ENCODE measurements around the gene TMEM242. TPM values are rescaled to one million over a fixed set of nuclear protein-coding genes. Genes with fewer than 3 reads are reported as not detected.

TMEM242 gene
- total and polyA plus RNA-seq, 9 donors = 5.5 to 12.1 (median 10.1) TPM

DNA sequence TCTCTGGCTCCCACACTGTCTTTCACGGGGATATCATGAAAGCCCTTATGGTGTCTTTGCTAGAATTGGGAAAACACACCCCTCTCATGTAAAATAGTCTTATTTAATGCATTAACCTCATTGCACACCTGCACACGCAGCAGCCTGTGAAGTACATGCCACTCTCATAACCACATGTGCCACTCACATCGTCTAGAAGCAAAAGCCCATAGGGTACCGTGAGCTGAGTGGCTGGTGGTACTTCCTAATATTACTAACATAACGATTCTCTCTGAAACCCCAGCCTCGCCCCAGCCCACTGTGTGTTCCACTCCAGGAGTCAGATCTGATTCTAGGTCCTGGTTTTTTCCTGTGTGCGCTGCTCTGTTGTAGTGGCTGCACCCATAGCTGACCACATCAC lies 9.5 kb upstream of the TMEM242 start:
- no peak for DNase-seq
- no peaks in the 10 kb centered on the region for H3K36me3 ChIP-seq
- H3K4me3 ChIP-seq = no peak overlapping the region
- TF ChIP-seq, protein P1, sequence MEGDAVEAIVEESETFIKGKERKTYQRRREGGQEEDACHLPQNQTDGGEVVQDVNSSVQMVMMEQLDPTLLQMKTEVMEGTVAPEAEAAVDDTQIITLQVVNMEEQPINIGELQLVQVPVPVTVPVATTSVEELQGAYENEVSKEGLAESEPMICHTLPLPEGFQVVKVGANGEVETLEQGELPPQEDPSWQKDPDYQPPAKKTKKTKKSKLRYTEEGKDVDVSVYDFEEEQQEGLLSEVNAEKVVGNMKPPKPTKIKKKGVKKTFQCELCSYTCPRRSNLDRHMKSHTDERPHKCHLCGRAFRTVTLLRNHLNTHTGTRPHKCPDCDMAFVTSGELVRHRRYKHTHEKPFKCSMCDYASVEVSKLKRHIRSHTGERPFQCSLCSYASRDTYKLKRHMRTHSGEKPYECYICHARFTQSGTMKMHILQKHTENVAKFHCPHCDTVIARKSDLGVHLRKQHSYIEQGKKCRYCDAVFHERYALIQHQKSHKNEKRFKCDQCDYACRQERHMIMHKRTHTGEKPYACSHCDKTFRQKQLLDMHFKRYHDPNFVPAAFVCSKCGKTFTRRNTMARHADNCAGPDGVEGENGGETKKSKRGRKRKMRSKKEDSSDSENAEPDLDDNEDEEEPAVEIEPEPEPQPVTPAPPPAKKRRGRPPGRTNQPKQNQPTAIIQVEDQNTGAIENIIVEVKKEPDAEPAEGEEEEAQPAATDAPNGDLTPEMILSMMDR (IDR thresholded peaks at IDR 0.05) = no peak
- TF ChIP-seq EP300 (IDR thresholded peaks at IDR 0.05) (no peak), POLR2A (IDR thresholded peaks at IDR 0.05) (no peak)
- no peaks in the 10 kb centered on the region for H3K27me3 ChIP-seq
- H3K4me1 ChIP-seq (ENCODE audit: insufficient read depth) = no peaks in the 10 kb centered on the region
- intact Hi-C loops (cut with DNase I) = no loop called here
- H3K27ac ChIP-seq = no peak overlapping the region
- no peaks in the 10 kb centered on the region for H3K9me3 ChIP-seq
- WGBS, 3 donors = 73 to 80% (median 75%) methylated on average over 7 of the region's 7 CpGs

DNA sequence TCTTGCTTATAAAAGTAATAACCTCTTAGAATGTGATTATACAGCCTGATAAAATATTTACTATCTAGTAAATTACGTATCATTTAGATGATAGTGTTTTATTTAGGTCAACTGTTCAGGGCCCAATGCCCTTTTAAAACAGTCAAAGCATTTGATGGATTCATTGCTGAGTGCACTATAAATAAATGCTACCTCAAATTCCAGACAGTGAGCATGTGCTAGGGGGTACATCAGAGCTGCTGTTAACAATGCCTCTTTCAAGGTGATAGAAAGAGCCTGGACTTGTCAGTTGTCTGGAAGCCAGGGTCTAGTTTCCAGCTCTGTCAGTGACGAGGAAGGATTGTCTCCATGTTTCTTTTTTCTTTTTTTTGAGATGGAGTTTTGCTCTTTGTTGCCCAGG lies 7.5 kb upstream of the TMEM242 start:
- Histone ChIP-seq H3K27me3 (no peaks in the 10 kb centered on the region), H3K4me3 (no peak overlapping the region), H3K4me1 (ENCODE audit: insufficient read depth) (no peaks in the 10 kb centered on the region), H3K36me3 (no peaks in the 10 kb centered on the region), H3K27ac (no peak overlapping the region), H3K9me3 (no peaks in the 10 kb centered on the region)
- TF ChIP-seq, protein P1 (IDR thresholded peaks at IDR 0.05) = no peak
- no peak for TF ChIP-seq POLR2A (IDR thresholded peaks at IDR 0.05)
- TF ChIP-seq EP300 (IDR thresholded peaks at IDR 0.05) = no peak
- no peak for DNase-seq
- 55 to 66% (median 55%) methylated on average over 2 of the region's 2 CpGs for WGBS, 3 donors
- intact Hi-C loops (cut with DNase I) = no loop called here

DNA sequence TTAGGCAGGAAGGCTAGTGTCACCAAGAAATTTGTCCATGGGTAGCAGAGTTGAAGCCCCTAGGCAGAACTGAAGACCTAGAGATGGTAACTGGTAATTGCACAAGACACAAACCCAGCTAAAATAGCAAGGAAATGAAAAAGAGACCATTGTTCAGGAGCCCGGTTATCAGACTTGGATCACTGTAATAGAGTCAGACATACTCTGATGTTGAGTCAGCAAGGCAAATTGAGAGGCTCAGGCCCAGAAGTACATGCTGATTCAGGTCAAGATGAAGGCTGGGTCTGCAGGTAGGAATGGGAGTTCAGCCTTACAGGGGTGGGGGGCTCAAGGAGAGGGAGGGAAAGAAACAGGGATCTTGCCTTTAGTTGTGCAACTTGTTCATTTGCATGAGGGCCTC lies 6.5 kb upstream of the TMEM242 start:
- Histone ChIP-seq H3K9me3 (no peaks in the 10 kb centered on the region), H3K27me3 (no peaks in the 10 kb centered on the region), H3K4me1 (ENCODE audit: insufficient read depth) (no peaks in the 10 kb centered on the region), H3K4me3 (no peak overlapping the region), H3K27ac (no peak overlapping the region), H3K36me3 (no peaks in the 10 kb centered on the region)
- TF ChIP-seq EP300 (IDR thresholded peaks at IDR 0.05) (no peak), POLR2A (IDR thresholded peaks at IDR 0.05) (no peak)
- TF ChIP-seq, protein P1 (IDR thresholded peaks at IDR 0.05) = no peak
- intact Hi-C loops (cut with DNase I) = no loop called here
- 74 to 86% (median 81%) methylated on average over 1 of the region's 1 CpG for WGBS, 3 donors
- DNase-seq = no peak

DNA sequence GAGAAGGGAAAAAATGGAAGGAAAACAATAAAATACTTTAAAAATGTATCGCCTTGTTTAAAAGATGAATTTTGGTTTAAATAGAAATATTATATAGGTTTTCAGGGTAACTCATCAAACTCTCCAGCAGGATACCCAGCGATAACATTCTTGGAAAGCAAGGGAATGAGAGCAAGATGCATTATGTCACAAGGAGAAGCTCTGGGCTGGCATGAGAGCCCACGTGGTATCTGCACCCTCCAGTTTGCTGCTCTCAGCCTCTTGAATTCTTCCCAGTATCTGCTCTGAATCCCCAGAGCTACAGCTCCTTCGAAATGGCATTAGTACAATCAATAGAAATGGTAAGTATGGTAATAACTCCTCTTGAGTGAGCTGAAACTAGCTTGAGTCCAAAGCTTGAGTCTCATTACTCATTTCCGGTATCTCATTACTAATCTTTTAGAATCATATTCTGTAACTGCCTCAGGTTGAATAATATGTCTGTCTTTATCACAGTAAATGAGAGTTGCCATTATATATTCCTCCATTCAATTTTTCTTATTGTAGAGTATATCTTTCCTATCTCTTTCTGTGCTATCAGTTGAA lies 4.9 kb upstream of the TMEM242 start:
- intact Hi-C loops (cut with DNase I) = no loop called here
- Histone ChIP-seq H3K27ac (no peak overlapping the region), H3K9me3 (no peaks in the 10 kb centered on the region), H3K27me3 (no peaks in the 10 kb centered on the region), H3K36me3 (no peaks in the 10 kb centered on the region), H3K4me1 (ENCODE audit: insufficient read depth) (no peaks in the 10 kb centered on the region), H3K4me3 (no peak overlapping the region)
- WGBS, 3 donors = 66% methylated on average over 5 of the region's 5 CpGs
- TF ChIP-seq, protein P1 (IDR thresholded peaks at IDR 0.05) = no peak
- no peak for TF ChIP-seq POLR2A (IDR thresholded peaks at IDR 0.05)
- no peak for TF ChIP-seq EP300 (IDR thresholded peaks at IDR 0.05)
- DNase-seq = no peak

Data from ovary (tissue), 9 donors.